SHP77 treated with DMSO at 0.1 percent for 48 hours (cell line): ENCODE results near the gene FMN2.
A peak's percentile ranks its signal among the peaks of the same experiment; 100 is the strongest.

ENCODE experiments used
- DNase-seq: peaks from one replicate; lab custom pipeline; 2025; lab: John Stamatoyannopoulos, UW

The FMN2 gene

DNA sequence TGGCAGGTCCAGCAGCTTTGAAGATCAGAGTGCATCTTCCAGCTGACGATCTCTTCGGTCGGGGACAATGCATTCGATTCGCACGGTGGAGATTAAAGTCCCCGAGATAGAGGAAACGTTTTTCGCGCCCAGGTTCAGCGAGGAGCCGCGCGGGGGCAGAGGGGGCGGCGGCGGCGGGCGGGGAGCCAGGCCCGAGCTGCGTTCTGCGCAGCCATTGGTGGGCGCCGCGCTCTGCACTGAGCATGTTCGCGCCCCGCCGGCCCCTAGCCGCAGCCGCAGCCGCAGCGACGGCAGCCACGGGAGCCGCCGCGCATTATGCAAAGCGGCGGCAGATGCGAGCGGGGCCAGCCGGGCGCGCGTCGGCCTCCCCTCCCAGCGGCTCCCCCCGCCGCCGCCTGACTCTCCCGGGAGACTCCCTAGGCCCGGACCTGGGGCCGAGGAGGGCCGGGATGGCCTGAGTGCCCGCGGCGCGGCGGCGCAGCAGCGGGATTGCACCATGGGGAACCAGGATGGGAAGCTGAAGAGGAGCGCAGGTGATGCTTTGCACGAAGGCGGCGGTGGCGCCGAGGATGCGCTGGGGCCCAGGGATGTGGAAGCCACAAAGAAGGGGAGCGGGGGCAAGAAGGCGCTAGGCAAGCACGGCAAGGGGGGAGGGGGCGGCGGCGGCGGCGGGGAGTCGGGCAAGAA is at the start of gene FMN2:
Gene FMN2 (plus strand): TSS at position 270 of the 687 bp plus-strand sequence. CDS start 227 bp downstream, at position 497.
- peak; percentile 70 for DNase-seq

DNA sequence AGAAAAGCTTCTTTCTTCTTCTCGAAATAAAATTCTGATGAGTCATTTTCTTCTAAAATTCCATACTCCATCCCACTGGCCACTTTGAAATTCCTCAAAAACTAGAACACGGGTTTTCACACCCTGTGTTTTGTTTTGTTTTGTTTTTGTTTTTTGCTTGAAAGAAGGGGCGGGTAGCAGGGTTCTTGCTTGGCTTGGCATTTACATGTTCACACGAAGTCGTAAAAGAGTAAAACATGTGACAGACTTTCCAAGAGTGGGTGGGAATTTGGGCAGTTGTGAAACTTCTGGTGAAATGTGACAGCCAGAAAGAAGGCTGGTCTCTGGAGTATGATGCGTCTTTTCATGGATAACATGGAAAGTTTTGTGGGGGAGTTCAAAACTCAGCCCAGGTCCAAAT is 47.1 kb upstream of the FMN2 start:
- no peak for DNase-seq

DNA sequence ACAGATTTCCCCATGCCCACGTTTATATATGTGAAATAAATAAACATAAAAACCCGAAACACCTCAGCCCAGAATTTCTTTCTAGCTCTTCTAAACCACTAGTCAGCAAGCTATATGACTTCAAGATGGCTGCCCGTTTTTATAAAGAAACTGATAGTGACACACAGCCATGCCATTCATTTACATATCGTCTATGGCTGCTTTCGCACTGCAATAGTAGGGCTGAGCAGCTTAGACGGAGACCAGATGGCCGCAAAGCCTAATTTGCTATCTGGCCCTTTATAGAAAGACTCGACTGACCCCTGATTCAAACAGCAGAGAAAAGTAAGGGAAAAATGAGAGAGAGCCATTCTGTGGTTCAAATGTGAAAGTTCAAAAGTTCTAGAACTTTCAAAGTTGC is 45.7 kb upstream of the FMN2 start:
- DNase-seq: no peak

DNA sequence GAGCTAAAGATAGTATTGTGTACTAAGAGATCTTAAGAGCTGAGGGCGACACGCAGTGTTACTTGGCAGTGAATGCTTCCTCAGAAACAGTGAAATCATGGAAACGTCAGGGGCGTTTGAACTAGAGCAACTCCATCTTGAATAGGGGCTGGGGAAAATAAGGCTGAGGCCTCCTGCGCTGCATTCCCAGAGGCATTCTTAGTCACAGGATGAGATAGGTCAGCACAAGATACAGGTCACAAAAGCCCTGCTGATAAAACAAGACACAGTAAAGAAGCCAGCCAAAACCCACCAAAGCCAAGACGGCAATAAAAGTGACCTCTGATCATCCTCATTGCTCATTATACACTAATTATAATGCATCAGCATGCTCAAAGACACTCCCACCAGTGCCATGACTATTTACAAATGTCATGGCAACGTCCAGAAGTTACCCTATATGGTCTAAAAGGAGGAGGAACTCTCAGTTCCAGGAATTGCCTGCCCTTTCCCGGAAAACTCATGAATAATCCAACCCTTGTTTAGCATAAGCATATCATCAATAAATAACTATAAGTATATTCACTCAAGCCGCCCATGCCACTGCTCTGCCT is 37.5 kb upstream of the FMN2 start:
- DNase-seq: no peak

DNA sequence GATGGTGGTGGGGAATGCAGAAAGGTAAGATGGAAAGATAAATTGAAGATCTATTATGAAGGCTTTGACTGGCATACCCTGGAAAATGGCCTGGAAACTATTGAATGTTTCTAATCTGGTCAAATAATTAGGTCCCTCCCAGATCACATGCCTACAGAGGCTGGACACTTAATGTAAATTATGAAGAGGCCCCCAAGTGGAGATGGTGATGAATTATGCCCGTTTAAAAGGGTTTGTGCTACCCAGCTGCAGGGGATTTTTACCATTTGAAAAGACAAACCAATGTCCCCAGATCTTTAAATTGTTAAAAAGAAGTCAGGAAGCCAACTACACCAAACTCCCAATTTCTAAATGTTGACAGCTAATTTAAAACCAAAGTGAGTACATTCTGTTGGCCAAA is 35.7 kb upstream of the FMN2 start:
- no peak for DNase-seq

DNA sequence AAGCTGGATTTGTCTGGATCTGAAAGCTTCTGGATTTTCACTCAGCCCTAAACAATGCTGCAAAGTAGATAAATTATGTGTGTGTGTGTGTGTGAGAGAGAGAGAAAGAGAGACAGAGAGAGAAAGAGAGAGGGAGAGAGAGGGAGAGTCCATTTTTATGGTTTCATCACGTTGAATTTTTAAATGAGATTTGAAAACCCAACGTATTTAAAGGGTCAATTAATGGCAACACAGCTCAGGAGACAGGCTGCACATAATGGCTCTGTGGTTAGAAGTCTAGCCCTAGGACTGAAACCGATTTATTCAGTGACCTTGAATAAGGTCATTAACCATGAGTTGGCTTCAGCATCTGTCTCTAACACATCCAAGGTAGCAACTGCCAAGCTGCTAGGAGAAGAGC is 35.3 kb upstream of the FMN2 start:
- no peak for DNase-seq

DNA sequence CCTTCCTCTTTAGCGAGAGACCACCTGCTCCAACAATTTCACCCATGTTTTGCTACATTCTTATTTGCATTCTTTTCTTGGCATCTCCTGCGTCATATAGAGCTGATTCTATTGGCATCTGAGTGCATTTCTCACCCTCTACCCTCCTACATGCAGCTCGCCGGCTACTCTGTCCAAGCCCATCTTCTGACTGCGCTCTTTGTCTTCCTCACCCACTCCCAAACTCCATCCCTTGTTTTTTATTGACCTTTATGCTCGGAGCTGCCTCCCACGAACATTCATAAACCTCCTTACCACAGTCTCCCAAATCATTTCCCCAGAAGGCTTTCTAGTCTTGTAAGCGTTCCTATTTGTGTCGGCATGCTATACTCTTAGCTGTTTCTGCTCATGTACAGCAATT is 33.6 kb upstream of the FMN2 start:
- no peak for DNase-seq

- DNase-seq: no peak
Observed at GRCh38 chr1:240068961-240069360, 22.7 kb upstream of the FMN2 start.

- DNase-seq: no peak
Observed at GRCh38 chr1:240070188-240070587, 21.5 kb upstream of the FMN2 start.

DNA sequence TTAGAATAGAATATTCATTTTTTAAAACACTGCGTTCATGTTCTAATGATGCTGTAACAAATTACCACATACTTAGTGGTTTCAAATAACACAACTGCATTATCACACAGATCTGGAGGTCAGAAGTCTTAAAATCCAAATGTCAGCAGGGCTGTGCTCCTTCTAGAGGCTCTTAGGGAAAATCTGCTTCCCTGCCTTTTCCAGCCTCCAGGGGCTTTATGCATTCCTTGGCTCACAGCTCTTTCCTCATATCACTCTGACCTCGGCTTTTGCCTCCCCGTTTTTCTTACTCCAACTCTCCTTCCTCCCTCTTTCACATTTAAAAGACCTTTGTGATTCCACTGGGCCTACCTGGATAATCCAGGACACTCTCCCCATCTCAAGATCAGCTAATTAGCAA is 18.6 kb upstream of the FMN2 start:
- DNase-seq: no peak

DNA sequence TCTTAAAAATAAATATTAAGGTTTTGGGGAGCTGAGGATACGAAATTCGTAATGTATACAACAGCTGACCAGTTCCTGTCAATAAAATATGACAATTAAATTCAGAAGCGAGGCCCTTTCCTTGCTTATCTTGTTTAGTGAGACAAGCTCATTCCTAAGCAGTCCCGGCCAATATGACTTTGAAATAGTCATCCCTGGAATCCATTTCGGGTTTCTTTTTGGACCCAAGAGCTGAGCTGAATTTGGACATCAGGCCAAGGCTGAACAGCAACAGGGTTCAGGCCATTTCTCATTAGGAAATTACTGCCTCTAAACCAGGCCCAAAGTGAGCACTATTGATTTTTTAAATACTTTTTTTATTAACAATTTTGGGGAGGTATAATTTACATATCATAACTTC is 17.3 kb upstream of the FMN2 start:
- DNase-seq: no peak

DNA sequence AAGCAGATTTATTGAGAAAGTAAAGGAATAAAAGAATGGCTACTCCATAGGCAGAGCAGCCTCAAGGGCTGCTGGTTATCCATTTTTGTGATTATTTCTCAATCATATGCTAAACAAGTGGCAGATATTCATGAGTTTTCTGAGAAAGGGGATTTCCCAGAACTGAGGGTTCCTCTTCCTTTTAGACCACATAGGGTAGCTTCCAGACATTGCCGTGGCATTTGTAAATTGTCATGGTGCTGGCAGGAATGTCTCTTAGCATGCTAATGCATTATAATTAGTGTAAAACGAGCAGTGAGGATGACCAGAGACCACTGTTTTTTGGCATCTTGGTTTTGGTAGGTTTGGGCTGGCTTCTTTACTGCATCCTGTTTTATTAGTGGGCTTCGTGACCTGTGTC is 16.8 kb upstream of the FMN2 start:
- no peak for DNase-seq

- no peak for DNase-seq
Observed at GRCh38 chr1:240084337-240084736, 7.3 kb upstream of the FMN2 start.

GRCh38 chr1:240084749-240085148 is 6.9 kb upstream of the FMN2 start:
- no peak for DNase-seq

DNA sequence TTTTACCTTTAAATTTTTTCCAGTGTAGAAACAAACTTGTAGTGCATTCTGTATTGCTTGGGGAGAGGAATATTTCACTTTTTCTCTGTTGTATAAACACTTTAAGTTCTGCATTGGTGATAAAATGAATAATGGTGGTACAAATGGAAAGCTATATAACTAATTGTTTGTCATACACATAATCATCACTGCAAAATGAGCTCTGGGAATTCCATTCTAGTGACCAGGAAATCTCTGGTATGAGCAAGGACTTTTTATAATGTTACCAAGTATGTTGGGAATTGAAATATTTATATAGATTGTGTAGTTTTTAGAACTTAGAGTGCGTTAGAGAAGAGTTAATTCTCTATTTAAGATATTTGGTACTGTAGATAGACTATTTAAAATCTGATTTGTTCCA is 5.0 kb upstream of the FMN2 start:
- no peak for DNase-seq

DNA sequence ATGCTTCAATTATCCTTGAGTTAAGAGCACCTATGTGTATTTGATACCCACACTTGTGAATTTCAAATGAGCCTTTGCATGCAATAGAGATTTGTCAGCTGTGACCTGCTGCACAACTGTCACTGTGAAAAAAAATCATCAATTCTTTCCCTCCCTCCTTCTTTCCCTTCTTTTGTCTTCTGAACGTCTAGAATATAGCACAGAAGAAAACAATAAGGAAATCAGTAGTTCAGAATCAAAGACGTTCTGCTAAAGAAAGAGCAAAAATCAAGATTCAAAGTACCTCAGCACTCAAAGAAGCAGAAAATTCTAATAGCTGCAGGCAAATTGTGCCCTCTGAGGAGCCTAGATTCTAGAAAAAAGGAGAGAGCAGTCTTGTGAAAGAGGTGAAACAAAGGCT is 1.7 kb upstream of the FMN2 start:
- no peak for DNase-seq

DNA sequence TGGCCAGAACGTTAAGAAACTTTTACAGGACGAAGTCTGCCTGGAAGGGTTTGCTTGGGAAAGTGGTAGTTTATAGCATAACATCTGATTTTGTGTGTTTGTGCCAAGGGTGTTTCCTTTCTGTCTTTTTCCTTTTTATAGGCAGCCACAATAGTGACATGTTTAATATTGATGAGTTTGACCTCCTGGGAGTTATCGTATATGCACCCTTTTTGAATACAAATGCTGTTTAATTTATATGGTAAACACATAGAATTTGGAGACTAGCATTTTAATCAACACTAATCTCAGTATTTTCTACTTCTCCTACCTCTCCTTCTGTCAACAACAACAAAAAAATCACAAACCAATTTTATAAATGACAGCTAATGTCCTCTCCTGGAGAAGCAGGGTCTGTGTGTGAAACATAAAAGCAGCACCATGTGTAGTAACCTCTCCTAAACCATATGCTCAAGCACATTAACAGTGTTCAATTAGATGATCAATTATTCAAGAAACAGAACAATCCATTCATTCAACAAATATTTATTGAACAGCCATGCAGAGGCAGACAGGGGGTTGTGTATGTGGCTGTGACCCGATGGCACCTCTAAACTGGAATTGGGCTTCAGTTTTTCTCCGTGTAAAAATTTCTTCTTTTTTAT is 604 bp upstream of the FMN2 start:
- no peak for DNase-seq

- peak; percentile 27 for DNase-seq
Observed at GRCh38 chr1:240092301-240093119, 827 bp downstream of the FMN2 start.

DNA sequence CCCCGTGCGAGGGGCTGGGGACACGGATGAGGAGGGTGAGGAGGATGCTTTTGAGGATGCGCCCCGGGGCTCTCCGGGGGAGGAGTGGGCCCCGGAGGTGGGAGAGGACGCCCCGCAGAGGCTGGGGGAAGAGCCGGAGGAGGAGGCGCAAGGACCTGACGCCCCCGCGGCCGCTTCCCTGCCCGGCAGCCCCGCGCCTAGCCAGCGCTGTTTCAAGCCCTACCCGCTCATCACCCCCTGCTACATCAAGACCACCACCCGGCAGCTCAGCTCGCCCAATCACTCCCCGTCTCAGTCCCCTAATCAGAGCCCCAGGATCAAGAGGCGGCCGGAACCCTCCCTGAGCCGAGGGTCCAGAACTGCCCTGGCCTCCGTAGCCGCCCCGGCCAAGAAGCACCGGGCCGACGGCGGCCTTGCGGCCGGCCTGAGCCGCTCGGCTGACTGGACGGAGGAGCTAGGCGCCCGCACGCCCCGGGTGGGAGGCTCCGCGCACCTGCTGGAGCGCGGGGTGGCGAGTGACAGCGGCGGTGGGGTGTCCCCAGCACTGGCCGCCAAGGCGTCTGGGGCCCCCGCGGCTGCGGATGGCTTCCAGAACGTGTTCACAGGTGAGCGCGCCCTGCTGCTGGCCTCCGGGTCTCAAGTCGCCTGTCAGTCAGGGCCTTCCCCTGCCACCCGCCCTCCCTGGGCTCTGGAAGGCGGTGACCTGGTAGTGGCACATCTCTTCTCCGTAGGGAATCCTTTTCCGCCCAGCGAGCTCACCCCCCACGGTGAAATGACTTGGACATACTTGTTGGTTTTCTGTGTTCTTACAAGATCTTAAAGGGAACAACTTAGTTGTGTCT is 1.7 kb downstream of the FMN2 start:
- DNase-seq: no peak

- DNase-seq: no peak
Observed at GRCh38 chr1:240094041-240094722, 2.5 kb downstream of the FMN2 start.

DNA sequence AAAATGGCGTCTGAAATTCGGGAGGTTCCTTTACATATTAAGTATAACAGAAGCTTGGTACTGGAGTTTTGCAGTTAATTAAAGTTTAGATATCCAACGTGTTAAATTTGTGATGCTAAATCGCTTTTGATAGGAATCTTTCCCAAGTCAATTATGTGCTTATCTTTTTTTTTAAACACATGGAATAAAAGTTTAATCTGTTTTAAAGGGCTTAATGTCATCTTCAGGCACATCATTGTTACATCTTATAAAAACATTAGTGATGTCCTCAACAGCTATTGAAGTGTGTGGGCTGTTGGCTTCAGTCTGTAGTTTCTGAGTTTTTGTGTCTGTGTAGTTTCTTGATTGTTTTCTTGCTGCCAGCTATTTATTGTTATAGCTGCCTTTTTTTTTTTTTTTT is 5.3 kb downstream of the FMN2 start:
- no peak for DNase-seq
